ENCODE data around the gene DOK3.

DOK3 gene

DNA sequence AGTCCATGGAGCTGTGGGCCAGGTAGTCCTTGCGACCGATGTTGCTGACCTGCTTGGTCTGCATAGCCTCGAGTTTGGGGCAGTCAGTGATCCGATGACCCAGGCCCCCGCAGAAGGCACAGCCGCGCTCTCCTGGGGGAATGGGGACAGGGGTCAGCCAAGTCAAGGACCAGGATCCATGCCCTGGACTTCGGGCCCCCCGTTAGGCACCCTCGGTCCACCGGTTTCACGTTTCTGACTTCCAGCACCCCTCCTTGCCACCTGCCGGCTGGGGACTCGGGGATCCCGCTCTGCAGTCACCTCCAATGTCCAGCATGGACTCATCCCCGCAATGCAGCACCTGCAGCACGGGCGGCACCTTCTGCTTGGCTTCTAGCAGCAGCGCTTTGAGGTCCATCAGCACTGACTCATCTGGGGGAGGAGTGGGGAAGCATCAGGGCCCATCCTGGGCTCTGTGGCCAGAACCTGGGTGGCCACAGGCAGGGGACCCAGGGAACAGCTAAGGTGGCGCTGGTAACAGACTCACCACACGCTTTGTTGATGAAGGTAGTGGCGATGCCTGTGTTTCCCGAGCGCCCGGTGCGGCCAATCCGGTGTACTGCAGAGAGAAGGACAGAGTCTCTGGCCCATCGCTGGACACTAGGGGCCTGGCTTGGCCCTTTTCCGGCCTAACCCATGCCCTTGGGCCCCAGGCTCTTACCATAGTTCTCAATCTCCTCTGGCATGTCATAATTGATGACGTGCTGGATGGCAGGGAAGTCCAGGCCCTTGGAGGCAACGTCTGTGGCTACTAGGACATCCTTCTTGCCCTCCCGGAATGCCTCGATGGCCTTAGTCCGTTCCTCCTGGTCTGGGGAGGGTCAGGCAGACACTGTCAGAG lies 2.4 kb upstream of the DOK3 start:
- DNase-seq, result no peak

- no peak for DNase-seq
Measured at GRCh38 chr5:177511181-177511580, 1.6 kb upstream of the DOK3 start.

DNA sequence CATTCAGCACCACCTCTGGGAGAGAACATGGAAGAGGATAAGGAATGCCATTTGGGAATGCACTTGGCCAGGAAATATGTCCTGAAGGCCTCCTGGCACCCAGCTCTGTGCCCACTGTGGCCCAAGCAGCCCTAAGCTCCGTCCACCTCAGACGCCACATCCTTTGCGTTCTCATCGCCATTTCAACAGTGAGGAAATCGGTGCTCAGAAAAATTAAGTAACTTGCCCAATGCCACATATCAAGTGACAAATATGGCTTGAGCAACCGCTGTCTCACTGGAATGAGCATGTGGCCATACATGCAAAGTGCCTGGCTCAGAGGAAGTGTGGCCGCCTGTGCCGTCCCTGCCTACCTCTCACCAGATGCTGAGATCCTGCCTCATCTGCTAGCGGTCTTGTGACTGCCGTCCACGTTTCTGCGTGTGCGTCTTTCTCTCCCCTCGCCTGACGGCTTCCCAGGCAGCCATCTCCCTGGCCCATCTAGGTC lies 984 bp upstream of the DOK3 start:
- DNase-seq, result no peak

GRCh38 chr5:177509991-177510566 lies 453 bp upstream of the DOK3 start:
- DNase-seq, result no peak

DNA sequence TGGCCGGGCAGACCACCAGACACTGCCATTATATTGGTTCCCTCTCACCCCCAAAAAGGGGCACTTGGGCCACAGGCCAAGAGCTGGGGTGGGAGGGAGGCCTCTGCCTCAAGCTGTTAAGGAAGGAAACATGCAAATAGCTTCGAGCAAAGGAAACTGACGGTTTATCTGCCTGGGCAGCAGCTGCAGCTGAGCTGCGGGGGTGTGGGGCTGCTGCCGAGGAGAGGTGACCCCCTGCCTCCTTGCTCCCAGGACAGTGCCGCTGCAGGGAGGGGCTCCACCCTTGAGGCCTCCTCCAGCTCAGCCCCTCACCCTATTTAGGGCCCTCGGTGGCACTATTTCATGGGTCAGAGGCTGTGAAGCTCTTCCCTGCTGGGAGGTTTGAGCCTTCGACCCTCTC lies 789 bp downstream of the DOK3 start:
- DNase-seq, result no peak

DNA sequence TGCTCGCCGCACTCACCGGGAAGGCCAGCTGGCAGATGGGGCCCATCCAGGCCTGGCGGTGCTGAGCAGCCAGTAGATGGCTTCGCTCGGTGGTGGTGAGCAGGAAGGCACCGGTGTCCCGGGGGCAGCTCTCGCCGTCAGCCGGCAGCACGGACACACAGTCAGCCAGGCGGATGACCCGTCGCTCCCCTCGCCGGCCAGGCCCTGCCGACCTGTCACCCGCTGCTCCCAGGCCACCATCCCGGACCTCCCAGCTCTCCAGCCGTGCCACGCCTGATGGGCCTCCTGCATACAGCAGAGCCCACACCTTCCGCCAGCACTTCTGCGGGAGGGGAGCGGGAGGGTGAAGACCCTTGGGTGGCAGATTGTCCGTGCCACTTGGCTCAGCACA lies 1.4 kb downstream of the DOK3 start:
- DNase-seq, result no peak

DNA sequence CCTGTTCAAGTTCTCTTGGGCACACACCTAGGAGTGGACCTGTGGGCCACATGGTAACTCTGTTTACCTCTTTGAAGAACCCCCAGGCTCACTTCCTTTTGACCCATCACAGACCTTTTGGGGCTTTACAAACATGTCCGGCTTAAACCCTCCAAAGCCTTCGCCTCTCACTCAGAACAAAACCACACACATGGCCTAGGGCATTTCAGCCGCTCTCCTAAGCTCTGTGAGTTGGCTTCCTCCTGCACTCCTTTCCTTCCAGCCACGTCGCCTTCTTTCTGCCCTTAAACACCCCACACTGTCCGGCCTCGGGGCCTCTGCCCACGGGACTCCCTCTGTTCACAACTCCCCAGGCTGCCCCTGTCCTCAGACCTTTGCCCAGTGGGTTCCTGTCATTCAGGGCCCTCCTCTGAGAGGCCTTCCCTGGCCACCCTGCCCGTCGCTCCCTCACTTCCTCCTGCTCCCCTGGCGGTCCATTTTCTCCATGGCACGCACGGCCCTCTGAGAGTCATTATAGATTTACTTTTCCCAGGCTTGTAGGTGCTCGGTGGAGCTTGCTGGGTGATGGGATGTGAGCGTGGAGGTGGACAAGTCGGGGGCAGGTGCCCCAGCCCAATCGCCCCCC lies 1.9 kb downstream of the DOK3 start:
- no peak for DNase-seq

DNA sequence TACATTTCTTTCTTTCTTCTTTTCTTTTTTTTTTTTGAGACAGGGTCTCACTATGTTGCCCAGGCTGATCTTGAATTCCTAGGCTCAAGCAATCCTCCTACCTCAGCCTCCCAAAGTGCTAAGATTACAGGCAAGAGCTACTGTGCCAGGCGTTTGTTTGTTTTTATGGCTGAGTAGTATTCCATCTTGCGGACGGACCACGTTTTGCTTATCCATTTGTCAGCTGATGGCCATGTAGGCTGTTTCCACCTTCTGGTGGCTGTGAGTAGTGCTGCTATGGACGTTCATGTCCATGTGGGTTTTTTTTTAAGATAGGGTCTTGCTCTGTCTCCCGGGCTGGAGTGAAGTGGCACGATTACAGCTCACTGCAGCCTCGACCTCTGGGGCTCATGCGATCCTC lies 2.5 kb downstream of the DOK3 start:
- no peak for DNase-seq

GRCh38 chr5:177505075-177505474 lies 4.6 kb downstream of the DOK3 start:
- no peak for DNase-seq

- no peak for DNase-seq
Measured at GRCh38 chr5:177504086-177505056, 5.3 kb downstream of the DOK3 start.

- no peak for DNase-seq
Measured at GRCh38 chr5:177503351-177504085, 6.1 kb downstream of the DOK3 start.

- DNase-seq, result no peak
Measured at GRCh38 chr5:177502886-177503285, 6.7 kb downstream of the DOK3 start.

DNA sequence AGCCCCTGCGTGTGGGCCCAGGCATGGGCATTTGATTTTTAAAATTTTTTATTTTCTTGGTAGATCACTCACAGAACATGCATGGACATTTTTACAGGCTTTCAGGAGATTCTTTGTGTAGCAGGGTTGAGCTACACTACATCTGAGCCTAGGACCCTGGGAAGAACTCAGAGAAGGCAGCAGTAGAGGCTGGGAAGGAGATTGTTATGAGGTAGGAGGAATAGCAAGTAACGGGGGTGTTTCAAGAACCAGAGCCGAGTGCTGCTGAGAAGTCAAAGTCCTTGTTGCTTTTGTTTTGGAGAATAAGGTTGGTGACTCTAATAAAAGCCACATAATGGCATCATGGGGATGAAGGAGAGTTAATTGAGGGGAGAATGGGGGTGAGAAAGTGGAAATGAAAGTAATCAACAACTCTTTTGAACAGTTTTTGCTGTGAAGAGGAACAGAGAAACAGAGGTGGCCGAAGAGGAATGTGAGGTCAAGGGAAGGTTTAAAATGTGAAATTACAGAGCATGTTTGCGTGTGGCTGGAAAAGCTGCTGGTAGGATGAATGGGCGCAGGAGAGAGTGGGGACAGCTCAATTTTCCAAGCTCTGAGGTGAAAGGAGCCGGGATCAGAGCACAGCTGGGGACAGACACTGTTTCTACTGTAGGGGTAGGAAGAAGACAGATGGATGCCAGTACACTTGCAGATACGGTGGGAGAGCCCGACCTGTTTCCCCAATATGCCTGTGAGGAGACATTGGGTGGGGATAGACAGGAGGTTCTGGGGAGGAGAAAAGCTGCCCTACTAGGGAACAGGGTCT lies 7.5 kb downstream of the DOK3 start:
- no peak for DNase-seq

GRCh38 chr5:177500685-177501522 lies 8.7 kb downstream of the DOK3 start:
- peak; percentile 81 for DNase-seq

DNA sequence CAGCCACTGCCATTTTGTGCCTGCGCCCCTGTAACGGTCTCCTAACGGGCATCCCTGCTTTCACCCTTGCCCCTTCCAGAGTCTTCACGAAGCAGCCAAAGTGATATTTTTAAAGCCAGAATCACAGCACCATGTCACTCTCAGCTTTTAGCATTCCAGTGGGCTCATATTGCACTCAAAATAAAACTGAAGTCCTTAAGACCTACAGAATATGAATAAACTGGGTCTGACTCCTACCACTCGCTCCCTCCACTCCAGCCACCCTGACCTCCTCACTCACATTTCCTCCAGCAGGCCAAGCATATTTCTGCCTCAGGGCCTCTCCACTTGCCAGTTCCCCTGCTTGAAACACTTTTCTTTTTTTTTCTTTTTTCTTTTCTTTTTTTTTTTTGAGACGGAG lies 9.8 kb downstream of the DOK3 start:
- no peak for DNase-seq

GRCh38 chr5:177498013-177498787 lies 11.4 kb downstream of the DOK3 start:
- DNase-seq, result no peak

GRCh38 chr5:177497292-177498012 lies 12.2 kb downstream of the DOK3 start, which contains the start of gene PDLIM7:
Gene PDLIM7 (minus strand): TSS chr5:177497604. CDS start chr5:177496512, 1,092 bp downstream.
- DNase-seq, result peak; percentile 96

- DNase-seq, result no peak
Measured at GRCh38 chr5:177496727-177497291, 12.8 kb downstream of the DOK3 start.

Data from activated CD4-positive, alpha-beta T cell treated with anti-CD3 and anti-CD28 coated beads, Interleukin-2, amount 50 U/mL, for 16 hours (primary cell).